Right atrium auricular region (tissue), 2 donors: Measurements from ENCODE around the gene FNDC7. TPM values are rescaled to one million over a fixed set of nuclear protein-coding genes. Genes with fewer than 3 reads are reported as not detected.

ENCODE experiments used
- DNase-seq: peaks from one replicate; pipeline ENCODE4 v3.0.0-alpha.2; 2019; ENCODE audit warnings: low spot score
- H3K27ac ChIP-seq, 2 donors: fragments of 200-600 bp; sonication (generic); 1 replicate in 1 of 2; 2 replicates in 1 of 2; pipeline ENCODE4 v1.5.1; 2016 to 2019
- H3K27me3 ChIP-seq, 2 donors: fragments of 200-600 bp; sonication (generic); one replicate each; pipeline versions ENCODE4 v1.5.1 to v1.6.0; 2017 to 2019
- H3K36me3 ChIP-seq: fragments of 200-600 bp; sonication (generic); one replicate; pipeline ENCODE4 v1.5.1; 2016
- H3K4me1 ChIP-seq, 2 donors: fragments of 200-600 bp; sonication (generic); one replicate each; pipeline versions ENCODE4 v1.5.1 to v1.6.0; 2017 to 2019
- H3K4me3 ChIP-seq, 2 donors: fragments of 200-600 bp; sonication (generic); 1 replicate in 1 of 2; 2 replicates in 1 of 2; pipeline ENCODE4 v1.5.1; 2017 to 2019; ENCODE audit warnings: mild to moderate bottlenecking in 1 of 2, moderate library complexity in 1 of 2
- H3K9me3 ChIP-seq, 2 donors: fragments of 200-600 bp; sonication (generic); one replicate each; pipeline ENCODE4 v1.5.1; 2019
- CTCF ChIP-seq, 2 donors: fragments of 200-600 bp; sonication (generic); IDR thresholded peaks; one replicate each; pipeline ENCODE4 v1.5.1; 2019; ENCODE audit warnings: antibody characterized with exemption in 2 of 2
- total RNA-seq, 2 donors: library from RNA; depleted of rRNA; stranded (reverse); fragments of >200 nt; gene quantifications; one replicate each; pipeline ENCODE4 v1.1.0, GENCODE V29; 2016

FNDC7 gene
- total RNA-seq, 2 donors from 2014 or later = not detected

GRCh38 chr1:108734171-108734865 lies 21.6 kb downstream of the FNDC7 start:
- H3K4me1 ChIP-seq = no peaks in the 10 kb centered on the region

GRCh38 chr1:108742253-108742652 lies 29.5 kb downstream of the FNDC7 start:
- H3K27ac ChIP-seq = no peak overlapping the region
- no peak for DNase-seq
- no peaks in the 10 kb centered on the region for H3K36me3 ChIP-seq
- no peak for TF ChIP-seq CTCF (IDR thresholded peaks at IDR 0.05)
- no peaks in the 10 kb centered on the region for H3K27me3 ChIP-seq
- no peaks in the 10 kb centered on the region for H3K4me1 ChIP-seq
- H3K9me3 ChIP-seq = no peaks in the 10 kb centered on the region
- H3K4me3 ChIP-seq = no peak overlapping the region

More at GRCh38 chr1:108734171-108734865, 21.6 kb downstream of the FNDC7 start:
- no peaks in the 10 kb centered on the region for H3K9me3 ChIP-seq
- DNase-seq = no peak
- H3K27ac ChIP-seq = no peak overlapping the region
- no peak for TF ChIP-seq CTCF (IDR thresholded peaks at IDR 0.05)
- no peak overlapping the region for H3K4me3 ChIP-seq
- H3K27me3 ChIP-seq = no peaks in the 10 kb centered on the region
- H3K36me3 ChIP-seq = no peaks in the 10 kb centered on the region

- Histone ChIP-seq H3K4me3 (peak overlapping the region in 1 of 2 donors; percentile 97), H3K27me3 (no peaks in the 10 kb centered on the region), H3K9me3 (no peaks in the 10 kb centered on the region), H3K4me1 (peaks cover 0 to 18% of the 10 kb centered on the region in 2 donors), H3K36me3 (no peaks in the 10 kb centered on the region), H3K27ac (peak overlapping the region; percentile 99)
- DNase-seq = no peak
- TF ChIP-seq CTCF (IDR thresholded peaks at IDR 0.05) = no peak
Observed at GRCh38 chr1:108745980-108746381, 33.3 kb downstream of the FNDC7 start.

GRCh38 chr1:108746382-108747170 lies 33.9 kb downstream of the FNDC7 start, which contains the start of gene STXBP3:
Gene STXBP3 (plus strand): TSS chr1:108746674. CDS start chr1:108746738, 64 bp downstream.
- Histone ChIP-seq H3K27me3 (no peaks in the 10 kb centered on the region), H3K4me1 (peaks cover 0 to 18% of the 10 kb centered on the region in 2 donors), H3K9me3 (no peaks in the 10 kb centered on the region), H3K27ac (peak within 1 kb of the TSS; percentile 99), H3K4me3 (peak within 1 kb of the TSS; percentile 94 to 97), H3K36me3 (no peaks in the 10 kb centered on the region)
- peak; percentile 99 for DNase-seq
- TF ChIP-seq CTCF (IDR thresholded peaks at IDR 0.05) = peak; percentile 96 to 97

GRCh38 chr1:108747171-108747850 lies 34.6 kb downstream of the FNDC7 start:
- Histone ChIP-seq H3K27me3 (no peaks in the 10 kb centered on the region), H3K27ac (peak overlapping the region; percentile 99), H3K4me1 (peaks cover 0 to 18% of the 10 kb centered on the region in 2 donors), H3K4me3 (peak overlapping the region; percentile 94 to 97), H3K9me3 (no peaks in the 10 kb centered on the region), H3K36me3 (no peaks in the 10 kb centered on the region)
- DNase-seq = peak; percentile 91
- no peak for TF ChIP-seq CTCF (IDR thresholded peaks at IDR 0.05)
